Ovary (tissue), 3 donors: ENCODE measurements around the gene ARHGEF4.

Experiments used
- EP300 ChIP-seq: sonication (generic); formaldehyde crosslinking; IDR thresholded peaks from one replicate; pipeline ENCODE4 v1.6.1; 2017; ENCODE audit warnings: antibody characterized with exemption
- POLR2A ChIP-seq: fragments of 450-650 bp; IDR thresholded peaks from one replicate; pipeline ENCODE4 v1.6.1; 2017; ENCODE audit warnings: antibody characterized with exemption, mild to moderate bottlenecking, moderate library complexity
- TF ChIP-seq, protein P1 (sequence below), 3 donors: fragments of 450-650 bp in 2 of 3; fragments of 200-600 bp in 1 of 3; IDR thresholded peaks; one replicate each; pipeline versions ENCODE4 v1.5.1 to v1.8.0; 2016 to 2022; ENCODE audit warnings: antibody characterized with exemption in 3 of 3, mild to moderate bottlenecking in 1 of 3
- donor health status: DM: no; HTN: no; CAD: no.

DNA sequence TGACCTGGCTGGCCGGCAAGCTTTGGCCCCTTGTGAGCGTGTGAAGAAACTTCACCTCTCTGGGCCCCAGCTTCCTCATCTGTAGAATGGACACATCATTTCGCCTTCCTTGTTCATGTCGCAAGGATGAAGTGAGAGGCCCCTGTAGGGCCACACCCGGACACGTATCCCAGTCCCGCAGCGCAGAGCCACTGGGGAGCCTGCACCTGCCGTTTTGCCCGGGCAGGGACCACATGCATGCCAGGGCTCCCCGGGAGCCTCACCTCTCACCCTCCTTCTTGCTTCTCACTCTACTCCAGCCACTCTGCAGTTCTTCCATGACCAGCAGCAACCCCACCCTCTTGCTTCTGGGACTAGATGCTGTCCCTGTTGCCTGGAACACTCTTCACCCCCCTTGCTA, 179.1 kb downstream of the ARHGEF4 start:
- TF ChIP-seq, protein P1, sequence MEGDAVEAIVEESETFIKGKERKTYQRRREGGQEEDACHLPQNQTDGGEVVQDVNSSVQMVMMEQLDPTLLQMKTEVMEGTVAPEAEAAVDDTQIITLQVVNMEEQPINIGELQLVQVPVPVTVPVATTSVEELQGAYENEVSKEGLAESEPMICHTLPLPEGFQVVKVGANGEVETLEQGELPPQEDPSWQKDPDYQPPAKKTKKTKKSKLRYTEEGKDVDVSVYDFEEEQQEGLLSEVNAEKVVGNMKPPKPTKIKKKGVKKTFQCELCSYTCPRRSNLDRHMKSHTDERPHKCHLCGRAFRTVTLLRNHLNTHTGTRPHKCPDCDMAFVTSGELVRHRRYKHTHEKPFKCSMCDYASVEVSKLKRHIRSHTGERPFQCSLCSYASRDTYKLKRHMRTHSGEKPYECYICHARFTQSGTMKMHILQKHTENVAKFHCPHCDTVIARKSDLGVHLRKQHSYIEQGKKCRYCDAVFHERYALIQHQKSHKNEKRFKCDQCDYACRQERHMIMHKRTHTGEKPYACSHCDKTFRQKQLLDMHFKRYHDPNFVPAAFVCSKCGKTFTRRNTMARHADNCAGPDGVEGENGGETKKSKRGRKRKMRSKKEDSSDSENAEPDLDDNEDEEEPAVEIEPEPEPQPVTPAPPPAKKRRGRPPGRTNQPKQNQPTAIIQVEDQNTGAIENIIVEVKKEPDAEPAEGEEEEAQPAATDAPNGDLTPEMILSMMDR (IDR thresholded peaks at IDR 0.05) = no peak
- TF ChIP-seq POLR2A (no peak), EP300 (no peak)
